ENCODE results near the gene ERRFI1.
"Not testable (repeated sequence)": the region's sequence is repeated elsewhere in the genome, so short reads cannot be mapped to it uniquely, and the experiment has no call there.

ERRFI1 gene

DNA sequence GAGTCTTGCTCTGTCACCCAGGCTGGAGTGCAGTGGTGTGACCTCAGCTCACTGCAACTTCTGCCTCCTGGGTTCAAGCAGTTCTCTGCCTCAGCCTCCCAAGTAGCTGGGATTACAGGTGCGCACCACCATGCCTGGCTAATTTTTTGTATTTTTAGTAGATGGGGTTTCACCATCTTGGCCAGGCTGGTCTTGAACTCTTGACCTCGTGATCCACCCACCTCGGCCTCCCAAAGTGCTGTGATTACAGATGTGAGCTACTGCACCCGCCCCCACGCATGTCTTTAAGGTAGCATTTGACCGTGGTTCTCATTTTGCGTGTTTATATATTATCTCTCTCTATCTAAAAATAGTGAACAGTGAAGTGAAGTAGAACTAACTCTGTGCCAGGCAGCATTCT lies 62.3 kb downstream of the ERRFI1 start:
- DNase-seq: not testable (repeated sequence)

DNA sequence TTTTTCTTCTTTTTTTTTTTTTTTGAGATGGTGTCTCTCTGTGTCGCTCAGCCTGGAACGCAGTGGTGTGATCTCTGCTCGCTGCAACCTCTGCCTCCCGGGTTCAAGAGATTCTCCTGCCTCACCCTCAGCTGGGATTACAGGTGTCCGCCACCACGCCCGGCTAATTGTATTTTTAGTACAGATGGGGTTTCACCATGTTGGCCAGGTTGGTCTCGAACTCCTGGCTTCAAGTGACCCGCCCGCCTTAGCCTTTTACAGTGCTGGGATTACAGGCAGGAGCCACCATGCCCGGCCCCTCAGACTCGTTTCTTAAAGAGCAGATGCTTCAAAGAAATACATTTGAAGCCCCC lies 62.8 kb downstream of the ERRFI1 start:
- not testable (repeated sequence) for DNase-seq

DNA sequence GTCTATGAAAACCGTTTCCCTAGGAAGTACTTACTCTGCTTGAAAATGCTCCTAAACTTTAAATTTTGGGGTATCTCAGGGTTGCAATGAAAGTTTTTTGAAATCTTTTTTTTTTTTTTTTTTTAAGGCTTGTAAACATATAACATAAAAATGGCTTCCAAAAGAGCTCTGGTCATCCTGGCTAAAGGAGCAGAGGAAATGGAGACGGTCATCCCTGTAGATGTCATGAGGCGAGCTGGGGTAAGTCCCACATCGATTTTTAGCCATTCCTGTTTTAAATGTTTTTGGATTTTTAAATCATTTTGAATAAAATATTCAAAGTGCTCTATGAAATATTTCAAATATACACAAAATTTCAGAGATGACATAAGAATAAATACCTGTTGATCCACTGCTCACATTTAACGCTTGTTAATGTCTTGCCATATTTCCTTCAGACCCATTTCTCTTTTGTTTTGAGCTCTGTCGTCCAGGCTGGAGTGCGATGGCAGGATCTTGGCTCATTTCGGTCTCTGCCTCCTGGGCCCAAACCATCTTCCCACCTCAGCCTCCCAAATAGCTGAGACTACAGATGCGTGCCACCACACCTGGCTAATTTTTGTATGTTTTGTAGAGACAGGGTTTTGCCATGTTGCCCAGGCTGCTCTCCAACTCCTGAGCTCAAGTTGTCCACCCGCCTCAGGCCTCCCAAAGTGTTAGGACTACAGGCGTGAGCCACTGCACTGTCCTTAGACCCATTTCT lies 63.3 kb downstream of the ERRFI1 start:
- DNase-seq: no peak

DNA sequence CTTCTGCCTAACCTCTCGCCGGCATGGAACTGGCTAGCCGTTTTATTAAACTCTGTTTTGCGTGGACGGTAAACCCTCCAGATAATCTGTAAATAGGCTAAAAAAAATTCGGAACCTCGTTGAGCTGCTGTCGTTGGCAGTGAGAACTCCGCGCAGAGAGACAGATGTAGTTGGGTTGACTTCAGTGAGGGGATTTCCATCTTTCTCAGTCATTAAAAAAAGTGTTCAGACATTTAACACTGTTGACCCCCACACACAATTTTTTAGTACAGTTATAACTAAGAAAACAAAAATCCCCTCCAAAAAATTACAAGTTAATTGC lies 64.1 kb downstream of the ERRFI1 start:
- DNase-seq: no peak

All from islet precursor cell (in vitro differentiated cells).